NCI-H446 (cell line): ENCODE results near the gene CD3D.
"Not testable (repeated sequence)": the region's sequence is repeated elsewhere in the genome, so short reads cannot be mapped to it uniquely, and the experiment has no call there.

Experiments
- DNase-seq, 2 experiments: peaks; one replicate each; lab custom pipeline; 2025; lab: John Stamatoyannopoulos, UW

Gene CD3D

GRCh38 chr11:118339281-118339961 lies 3.1 kb downstream of the CD3D start:
- no peak for DNase-seq

- DNase-seq, result no peak
Measured at GRCh38 chr11:118338637-118339061, 3.9 kb downstream of the CD3D start.

- no peak for DNase-seq
Measured at GRCh38 chr11:118334745-118335144, 7.8 kb downstream of the CD3D start.

- no peak for DNase-seq
Measured at GRCh38 chr11:118328745-118329144, 13.8 kb downstream of the CD3D start.

GRCh38 chr11:118325283-118325682 lies 17.2 kb downstream of the CD3D start:
- no peak for DNase-seq

- no peak for DNase-seq
Measured at GRCh38 chr11:118322721-118323120, 19.8 kb downstream of the CD3D start.

GRCh38 chr11:118321386-118322082 lies 21.0 kb downstream of the CD3D start:
- no peak for DNase-seq

- DNase-seq, result no peak
Measured at GRCh38 chr11:118320515-118320914, 22.0 kb downstream of the CD3D start.

- DNase-seq, result no peak
Measured at GRCh38 chr11:118319337-118319707, 23.2 kb downstream of the CD3D start.

- DNase-seq, result no peak
Measured at GRCh38 chr11:118318581-118319336, 23.7 kb downstream of the CD3D start.

- DNase-seq, result no peak
Measured at GRCh38 chr11:118318124-118318523, 24.4 kb downstream of the CD3D start.

- DNase-seq, result no peak
Measured at GRCh38 chr11:118314988-118315411, 27.5 kb downstream of the CD3D start.

GRCh38 chr11:118313242-118313641 lies 29.3 kb downstream of the CD3D start:
- no peak for DNase-seq

- no peak for DNase-seq
Measured at GRCh38 chr11:118312328-118312727, 30.2 kb downstream of the CD3D start.

- no peak for DNase-seq
Measured at GRCh38 chr11:118311518-118311917, 31.0 kb downstream of the CD3D start.

GRCh38 chr11:118310781-118311485 lies 31.6 kb downstream of the CD3D start:
- DNase-seq, result no peak

- no peak for DNase-seq
Measured at GRCh38 chr11:118310271-118310670, 32.2 kb downstream of the CD3D start.

GRCh38 chr11:118308995-118309528 lies 33.4 kb downstream of the CD3D start:
- not testable (repeated sequence) for DNase-seq

GRCh38 chr11:118306556-118306955 lies 35.9 kb downstream of the CD3D start:
- DNase-seq, result no peak

- DNase-seq, result no peak
Measured at GRCh38 chr11:118305726-118306125, 36.8 kb downstream of the CD3D start.

GRCh38 chr11:118304568-118305248 lies 37.8 kb downstream of the CD3D start, which contains the start of gene CD3E:
CD3E (plus strand) TSS chr11:118304730; CDS start chr11:118304953, 223 bp downstream.
- no peak for DNase-seq
